ES-I3 (cell line): ENCODE results near the gene MLH3.

ENCODE experiments used
- H3K36me3 ChIP-seq: 2 replicates; pipeline ENCODE4 v1.6.1; 2013; ENCODE audit warnings: mild to moderate bottlenecking, low read length, control low read depth, moderate library complexity; ENCODE audit not compliant: insufficient read depth
- H3K4me1 ChIP-seq: 2 replicates; pipeline ENCODE4 v1.6.1; 2013; ENCODE audit warnings: mild to moderate bottlenecking, control low read depth, low read length; ENCODE audit not compliant: insufficient read depth
- H3K9ac ChIP-seq: 2 replicates; pipeline ENCODE4 v1.6.1; 2013; ENCODE audit warnings: low read depth, mild to moderate bottlenecking, low read length, moderate library complexity
- H3K9me3 ChIP-seq: 2 replicates; pipeline ENCODE4 v1.6.1; 2013; ENCODE audit warnings: mild to moderate bottlenecking, low read length, moderate library complexity; ENCODE audit not compliant: control insufficient read depth, insufficient read depth

The MLH3 gene

DNA sequence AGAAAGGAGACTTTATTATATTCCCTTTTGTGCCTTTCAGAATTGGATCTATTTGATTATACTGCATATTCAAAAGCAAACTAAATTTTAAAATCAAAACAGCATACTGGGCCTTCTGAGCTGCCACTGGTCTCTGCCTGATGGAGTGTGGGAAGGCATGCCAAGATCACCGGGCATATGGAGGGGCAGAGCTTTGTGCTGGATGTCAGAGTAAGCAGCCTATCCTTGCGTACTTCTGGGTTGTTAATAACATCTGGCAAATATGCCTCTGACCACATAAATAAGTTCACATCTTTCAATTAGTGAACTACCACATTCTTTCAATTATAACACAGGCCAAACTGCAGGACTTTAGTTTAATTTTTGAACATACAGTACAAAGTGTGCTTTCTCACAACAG lies 18.3 kb downstream of the MLH3 start:
- no peaks in the 10 kb centered on the region for H3K9me3 ChIP-seq
- H3K36me3 ChIP-seq, result peaks cover 5% of the 10 kb centered on the region
- H3K4me1 ChIP-seq, result no peaks in the 10 kb centered on the region
- no peak overlapping the region for H3K9ac ChIP-seq

- peaks cover 5% of the 10 kb centered on the region for H3K36me3 ChIP-seq
Measured at GRCh38 chr14:75030147-75030546, 21.1 kb downstream of the MLH3 start.

GRCh38 chr14:75025876-75026275 lies 25.4 kb downstream of the MLH3 start:
- no peaks in the 10 kb centered on the region for H3K4me1 ChIP-seq
- H3K9ac ChIP-seq, result no peak overlapping the region
- peaks cover 6% of the 10 kb centered on the region for H3K36me3 ChIP-seq
- H3K9me3 ChIP-seq, result no peaks in the 10 kb centered on the region

More at GRCh38 chr14:75030147-75030546, 21.1 kb downstream of the MLH3 start:
- no peak overlapping the region for H3K9ac ChIP-seq
- H3K4me1 ChIP-seq, result no peaks in the 10 kb centered on the region
- H3K9me3 ChIP-seq, result no peaks in the 10 kb centered on the region

DNA sequence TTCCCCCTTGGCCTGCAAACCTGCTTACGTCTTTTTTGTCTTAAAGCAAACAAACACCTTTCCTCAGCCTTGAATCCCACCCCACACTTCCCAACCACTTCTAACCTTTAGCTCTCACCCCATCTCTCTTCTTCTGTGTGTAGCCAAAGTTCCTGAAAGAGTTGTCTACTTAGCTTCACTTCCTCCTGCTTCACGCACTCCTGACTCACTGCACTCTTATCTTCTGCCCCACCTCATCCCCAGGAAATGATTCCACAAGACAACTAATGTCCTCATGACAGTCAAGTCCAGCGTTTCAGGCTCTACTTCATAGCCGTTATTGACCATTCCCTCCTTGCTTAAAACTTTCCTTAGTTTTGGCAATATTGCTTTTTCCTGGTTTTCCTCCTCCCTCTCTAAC lies 26.2 kb downstream of the MLH3 start:
- Histone ChIP-seq H3K4me1 (no peaks in the 10 kb centered on the region), H3K9ac (no peak overlapping the region), H3K9me3 (no peaks in the 10 kb centered on the region), H3K36me3 (peaks cover 6% of the 10 kb centered on the region; the same call in 1 of the 2 replicates)

- H3K9ac ChIP-seq, result no peak overlapping the region
- peaks cover 10% of the 10 kb centered on the region for H3K36me3 ChIP-seq
- H3K4me1 ChIP-seq, result no peaks in the 10 kb centered on the region
- no peaks in the 10 kb centered on the region for H3K9me3 ChIP-seq
Measured at GRCh38 chr14:75023108-75023507, 28.2 kb downstream of the MLH3 start.

DNA sequence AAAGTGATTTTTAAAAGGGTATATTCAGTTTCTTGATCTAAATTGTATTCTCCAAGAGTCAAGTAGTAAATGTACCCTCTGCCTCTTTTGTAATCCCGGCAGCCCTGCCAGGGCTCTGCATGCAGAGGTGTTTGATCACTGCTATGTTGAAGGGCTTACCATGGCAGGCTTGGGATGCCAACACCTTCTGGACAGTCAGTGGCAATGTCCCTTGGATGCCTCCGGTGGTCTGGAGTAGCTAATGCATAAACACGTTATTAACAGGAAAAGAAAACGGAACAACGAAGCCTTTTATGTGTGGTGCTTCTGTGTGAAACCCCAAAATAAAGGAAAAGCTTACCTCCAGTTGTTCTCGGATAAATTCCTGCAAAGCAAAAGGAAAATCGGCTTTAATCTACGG lies 28.6 kb downstream of the MLH3 start:
- H3K4me1 ChIP-seq, result no peaks in the 10 kb centered on the region
- no peaks in the 10 kb centered on the region for H3K9me3 ChIP-seq
- no peak overlapping the region for H3K9ac ChIP-seq
- H3K36me3 ChIP-seq, result peaks cover 13% of the 10 kb centered on the region

DNA sequence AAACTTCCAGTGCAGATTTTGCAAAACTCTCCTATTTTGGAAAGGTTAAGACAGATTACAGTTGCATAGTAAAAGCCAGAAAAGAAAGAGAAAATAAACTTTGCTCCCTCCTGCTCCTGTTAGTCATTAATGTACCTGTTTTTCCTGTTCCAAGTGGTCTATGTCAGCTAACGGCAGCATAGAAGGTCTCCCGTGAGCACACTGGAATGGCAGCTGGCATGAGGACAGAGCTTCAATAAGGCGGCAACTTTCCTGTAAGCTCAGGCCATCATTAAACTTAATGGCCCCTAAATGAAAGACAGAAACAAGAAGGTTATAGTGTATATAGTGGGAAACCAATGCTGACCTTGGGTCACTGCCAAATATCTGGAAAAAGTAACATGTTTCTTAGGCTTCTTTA lies 32.6 kb downstream of the MLH3 start:
- Histone ChIP-seq H3K4me1 (no peaks in the 10 kb centered on the region), H3K9me3 (no peaks in the 10 kb centered on the region), H3K9ac (no peak overlapping the region), H3K36me3 (peaks cover 24% of the 10 kb centered on the region)

- peaks cover 2% of the 10 kb centered on the region; the same call in 1 of the 2 replicates for H3K4me1 ChIP-seq
- no peak overlapping the region for H3K9ac ChIP-seq
- no peaks in the 10 kb centered on the region for H3K9me3 ChIP-seq
- peaks cover 20% of the 10 kb centered on the region for H3K36me3 ChIP-seq
Measured at GRCh38 chr14:75016815-75017214, 34.5 kb downstream of the MLH3 start.

- peaks cover 21% of the 10 kb centered on the region for H3K36me3 ChIP-seq
- H3K4me1 ChIP-seq, result peaks cover 10% of the 10 kb centered on the region; the same call in 1 of the 2 replicates
- H3K9me3 ChIP-seq, result no peaks in the 10 kb centered on the region
- H3K9ac ChIP-seq, result no peak overlapping the region
Measured at GRCh38 chr14:75015496-75015895, 35.8 kb downstream of the MLH3 start.

DNA sequence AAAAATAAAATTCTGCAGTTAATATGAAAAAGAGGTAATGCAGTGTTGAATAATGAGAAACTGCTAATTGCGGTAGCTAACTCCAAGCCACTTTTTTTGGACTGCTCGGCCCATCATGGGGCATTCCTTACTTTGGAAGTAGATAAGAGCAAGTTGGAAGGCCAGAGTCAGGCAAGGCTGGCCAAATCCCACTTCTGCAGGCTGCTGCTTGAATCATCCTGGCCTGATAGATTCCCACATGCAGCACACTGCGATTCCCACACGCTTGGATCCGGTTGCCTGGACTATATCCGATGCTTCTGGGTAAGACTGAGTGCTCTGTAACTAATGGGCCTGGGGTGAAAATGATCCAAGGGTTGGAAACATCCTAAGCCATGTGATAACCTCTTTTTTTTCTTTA lies 38.0 kb downstream of the MLH3 start:
- H3K36me3 ChIP-seq, result peaks cover 23% of the 10 kb centered on the region

DNA sequence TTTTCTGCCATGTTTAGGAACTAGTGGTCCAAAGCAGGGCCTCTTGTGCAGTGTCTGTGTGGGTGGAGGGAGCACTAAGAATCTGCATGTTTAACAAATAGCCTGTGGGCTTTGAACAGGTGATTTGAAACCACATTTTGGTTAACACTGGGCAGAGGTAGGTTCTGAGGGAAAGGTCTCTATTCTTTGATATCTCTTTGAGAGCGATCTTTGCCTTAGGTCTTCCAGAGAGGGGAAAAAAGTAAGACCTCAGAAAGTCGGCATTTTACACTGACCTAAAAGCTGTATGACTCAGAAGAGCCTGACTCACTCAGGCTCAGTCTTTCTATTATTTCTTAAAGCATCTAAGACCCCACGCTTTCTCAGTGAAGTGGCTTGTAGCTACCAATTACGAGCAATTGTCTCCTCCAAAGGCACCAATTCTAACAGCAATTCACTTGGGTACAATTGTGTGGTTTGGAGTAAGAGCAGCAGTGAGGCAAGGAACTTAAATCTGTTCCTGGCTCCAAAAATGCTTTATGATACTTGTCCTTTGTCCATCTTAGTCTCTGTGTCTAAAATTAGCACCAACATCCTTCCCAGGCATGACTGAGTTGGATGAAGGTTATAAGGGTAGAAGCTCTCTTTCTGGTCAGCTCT lies 39.8 kb downstream of the MLH3 start:
- Histone ChIP-seq H3K4me1 (peaks cover 10% of the 10 kb centered on the region; the same call in 1 of the 2 replicates), H3K9ac (no peak overlapping the region), H3K36me3 (peaks cover 29% of the 10 kb centered on the region), H3K9me3 (no peaks in the 10 kb centered on the region)

More for the DNA sequence above, 38.0 kb downstream of the MLH3 start:
- Histone ChIP-seq H3K4me1 (peaks cover 10% of the 10 kb centered on the region; the same call in 1 of the 2 replicates), H3K9ac (no peak overlapping the region), H3K9me3 (no peaks in the 10 kb centered on the region)

DNA sequence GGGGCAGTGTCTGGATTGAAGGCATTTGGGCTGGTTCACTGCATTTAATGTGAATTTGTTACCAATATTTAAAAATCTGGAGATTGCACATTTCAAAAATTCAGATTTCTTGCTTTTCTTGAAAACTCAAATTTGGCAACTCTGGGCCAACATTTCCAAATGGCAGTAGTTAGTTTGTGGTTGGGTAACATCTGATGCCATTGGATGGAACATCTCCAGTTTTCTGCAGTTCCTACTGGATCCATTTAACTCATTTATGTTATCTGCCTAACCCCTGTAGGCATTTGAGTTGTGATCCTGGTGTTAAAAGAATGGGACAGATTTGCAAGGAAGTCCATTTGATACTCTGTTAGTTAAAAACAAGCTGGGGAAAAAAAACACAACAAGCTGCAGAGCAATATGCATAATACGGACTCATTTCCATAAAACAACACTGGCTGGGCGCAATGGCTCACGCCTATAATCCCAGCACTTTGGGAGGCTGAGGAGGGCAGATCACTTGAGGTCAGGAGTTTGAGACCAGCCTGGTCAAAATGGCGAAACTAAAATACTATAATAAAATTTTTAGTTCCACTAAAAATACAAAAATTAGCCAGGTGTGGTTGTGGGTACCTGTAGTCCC lies 40.7 kb downstream of the MLH3 start:
- no peaks in the 10 kb centered on the region for H3K9me3 ChIP-seq
- peaks cover 30% of the 10 kb centered on the region for H3K36me3 ChIP-seq
- no peak overlapping the region for H3K9ac ChIP-seq
- H3K4me1 ChIP-seq, result peaks cover 10% of the 10 kb centered on the region; the same call in 1 of the 2 replicates

DNA sequence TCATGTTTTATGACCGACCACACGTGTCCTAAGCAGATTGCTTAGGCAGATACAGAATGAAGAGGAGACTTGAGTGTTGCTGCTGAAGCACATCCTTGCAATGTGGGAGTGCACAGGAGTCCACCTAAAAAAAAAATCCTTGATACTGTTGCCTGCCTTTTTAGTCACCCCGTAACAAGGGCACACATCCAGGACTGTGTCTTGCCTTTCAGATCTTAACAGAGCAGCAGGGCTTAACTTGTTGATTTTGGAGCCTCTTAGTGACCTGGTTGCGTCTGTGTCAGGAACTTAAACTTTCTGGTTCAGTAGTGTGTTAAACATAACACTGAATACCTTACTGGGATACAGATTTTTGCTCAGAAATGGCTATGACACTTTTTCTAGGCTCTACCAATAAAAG lies 42.1 kb downstream of the MLH3 start:
- no peak overlapping the region for H3K9ac ChIP-seq
- H3K36me3 ChIP-seq, result peaks cover 31% of the 10 kb centered on the region
- H3K9me3 ChIP-seq, result no peaks in the 10 kb centered on the region

GRCh38 chr14:75005357-75005756 lies 45.9 kb downstream of the MLH3 start:
- Histone ChIP-seq H3K9ac (no peak overlapping the region), H3K4me1 (no peaks in the 10 kb centered on the region), H3K36me3 (peaks cover 27% of the 10 kb centered on the region), H3K9me3 (no peaks in the 10 kb centered on the region)

More for the DNA sequence above, 42.1 kb downstream of the MLH3 start:
- H3K4me1 ChIP-seq, result peaks cover 10% of the 10 kb centered on the region; the same call in 1 of the 2 replicates
